Measurements from ENCODE around the gene DNAAF5.

Gene DNAAF5

DNA sequence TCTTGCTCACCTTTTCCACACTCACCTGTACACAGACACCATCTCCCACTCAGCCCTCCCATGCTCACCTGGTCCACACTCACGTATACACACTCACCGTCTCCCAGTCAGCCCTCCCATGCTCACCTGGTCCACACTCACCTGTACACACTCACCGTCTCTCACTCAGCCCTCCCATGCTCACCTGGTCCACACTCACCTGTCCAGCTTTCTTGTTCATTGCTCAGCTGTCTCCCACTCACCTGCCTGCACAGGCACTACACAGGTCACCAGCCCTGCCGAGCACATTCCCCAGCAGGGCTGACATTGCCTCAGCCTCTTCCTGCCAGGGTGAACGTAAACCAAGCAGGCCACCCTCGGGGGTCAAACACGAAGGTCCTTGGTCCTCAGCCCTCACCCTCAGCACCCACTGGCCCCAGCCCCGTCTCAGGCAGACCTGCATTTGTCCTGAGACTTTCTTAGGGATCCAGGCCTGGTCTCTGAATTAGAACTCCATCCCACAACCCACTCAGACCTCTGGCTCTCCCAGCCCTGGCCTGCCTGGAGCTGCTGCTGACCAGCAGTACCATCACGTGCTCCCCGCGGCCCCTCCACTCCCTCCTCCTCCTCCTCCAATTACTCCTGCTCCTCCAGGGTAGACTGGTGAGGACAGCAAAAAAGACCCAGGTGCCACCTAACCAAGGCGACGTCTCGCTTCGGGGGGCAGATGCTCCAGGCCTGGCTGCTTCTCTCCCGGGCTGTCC is 12.8 kb upstream of the DNAAF5 start:
- Histone ChIP-seq H3K36me3 (ENCODE audit: low read depth) (no peaks in the 10 kb centered on the region), H3K27me3 (ENCODE audit: insufficient read depth, poor library complexity, severe bottlenecking) (no peaks in the 10 kb centered on the region), H3K4me3 (ENCODE audit: severe bottlenecking) (no peak overlapping the region), H3K9me3 (ENCODE audit: severe bottlenecking) (no peaks in the 10 kb centered on the region), H3K27ac (ENCODE audit: poor library complexity, severe bottlenecking) (no peak overlapping the region), H3K4me1 (ENCODE audit: insufficient read depth, poor library complexity, severe bottlenecking) (no peaks in the 10 kb centered on the region)
- ATAC-seq (ENCODE audit: low read depth) (peak; percentile 48), DNase-seq (ENCODE audit: low spot score) (no peak)
- TF ChIP-seq, protein P1, sequence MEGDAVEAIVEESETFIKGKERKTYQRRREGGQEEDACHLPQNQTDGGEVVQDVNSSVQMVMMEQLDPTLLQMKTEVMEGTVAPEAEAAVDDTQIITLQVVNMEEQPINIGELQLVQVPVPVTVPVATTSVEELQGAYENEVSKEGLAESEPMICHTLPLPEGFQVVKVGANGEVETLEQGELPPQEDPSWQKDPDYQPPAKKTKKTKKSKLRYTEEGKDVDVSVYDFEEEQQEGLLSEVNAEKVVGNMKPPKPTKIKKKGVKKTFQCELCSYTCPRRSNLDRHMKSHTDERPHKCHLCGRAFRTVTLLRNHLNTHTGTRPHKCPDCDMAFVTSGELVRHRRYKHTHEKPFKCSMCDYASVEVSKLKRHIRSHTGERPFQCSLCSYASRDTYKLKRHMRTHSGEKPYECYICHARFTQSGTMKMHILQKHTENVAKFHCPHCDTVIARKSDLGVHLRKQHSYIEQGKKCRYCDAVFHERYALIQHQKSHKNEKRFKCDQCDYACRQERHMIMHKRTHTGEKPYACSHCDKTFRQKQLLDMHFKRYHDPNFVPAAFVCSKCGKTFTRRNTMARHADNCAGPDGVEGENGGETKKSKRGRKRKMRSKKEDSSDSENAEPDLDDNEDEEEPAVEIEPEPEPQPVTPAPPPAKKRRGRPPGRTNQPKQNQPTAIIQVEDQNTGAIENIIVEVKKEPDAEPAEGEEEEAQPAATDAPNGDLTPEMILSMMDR (IDR thresholded peaks at IDR 0.05; ENCODE audit: poor library complexity, severe bottlenecking), result no peak

DNA sequence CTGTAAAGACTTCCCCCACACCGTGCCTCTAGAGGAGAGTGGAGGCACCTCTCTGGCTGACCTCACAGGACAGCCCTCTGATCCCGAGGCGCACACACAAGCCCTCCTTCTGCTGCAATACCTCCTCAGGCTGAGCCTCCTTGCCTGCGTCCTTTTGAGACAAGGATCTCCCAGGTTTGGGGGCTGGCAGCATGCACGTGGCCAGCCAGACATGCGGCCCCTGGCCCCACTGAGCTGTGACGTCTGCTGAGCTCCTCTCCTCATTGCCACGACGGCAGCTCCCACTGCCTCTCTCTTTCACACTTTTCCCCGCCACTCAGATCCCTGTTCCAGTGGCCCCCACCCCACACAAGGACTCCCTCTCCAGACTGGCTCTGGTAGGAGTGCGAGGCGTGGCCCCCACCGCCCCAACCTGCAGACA is 12.2 kb upstream of the DNAAF5 start:
- Histone ChIP-seq H3K9me3 (ENCODE audit: severe bottlenecking) (no peaks in the 10 kb centered on the region), H3K4me1 (ENCODE audit: insufficient read depth, poor library complexity, severe bottlenecking) (no peaks in the 10 kb centered on the region), H3K36me3 (ENCODE audit: low read depth) (no peaks in the 10 kb centered on the region), H3K4me3 (ENCODE audit: severe bottlenecking) (no peak overlapping the region), H3K27ac (ENCODE audit: poor library complexity, severe bottlenecking) (no peak overlapping the region), H3K27me3 (ENCODE audit: insufficient read depth, poor library complexity, severe bottlenecking) (no peaks in the 10 kb centered on the region)
- DNase-seq (ENCODE audit: low spot score) (no peak), ATAC-seq (ENCODE audit: low read depth) (no peak)
- TF ChIP-seq, protein P1 (IDR thresholded peaks at IDR 0.05; ENCODE audit: poor library complexity, severe bottlenecking), result no peak

DNA sequence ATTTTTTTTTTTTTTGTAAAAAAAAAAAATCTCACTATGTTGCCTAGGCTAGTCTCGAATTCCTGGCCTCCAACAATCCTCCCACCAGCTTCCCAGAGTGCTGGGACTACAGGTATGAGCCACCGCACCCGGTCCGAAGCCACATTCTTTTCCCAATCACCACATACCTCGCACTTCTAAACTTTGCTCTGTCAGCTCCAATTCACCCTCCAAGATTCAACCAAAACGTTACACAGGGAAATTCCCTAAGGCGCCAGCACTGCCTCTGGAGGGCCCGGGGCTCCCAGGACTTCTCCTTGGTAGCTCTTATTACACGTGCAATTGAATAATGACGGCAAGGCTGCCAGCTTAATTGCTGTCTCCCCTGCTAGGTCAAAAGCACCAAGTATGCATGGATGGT is 10.3 kb upstream of the DNAAF5 start:
- no peaks in the 10 kb centered on the region for H3K9me3 ChIP-seq (ENCODE audit: severe bottlenecking)
- TF ChIP-seq, protein P1 (IDR thresholded peaks at IDR 0.05; ENCODE audit: poor library complexity, severe bottlenecking), result no peak
- no peak for DNase-seq (ENCODE audit: low spot score)
- H3K36me3 ChIP-seq (ENCODE audit: low read depth), result no peaks in the 10 kb centered on the region
- no peak overlapping the region for H3K27ac ChIP-seq (ENCODE audit: poor library complexity, severe bottlenecking)
- no peaks in the 10 kb centered on the region for H3K27me3 ChIP-seq (ENCODE audit: insufficient read depth, poor library complexity, severe bottlenecking)
- H3K4me1 ChIP-seq (ENCODE audit: insufficient read depth, poor library complexity, severe bottlenecking), result no peaks in the 10 kb centered on the region
- ATAC-seq (ENCODE audit: low read depth), result no peak
- no peak overlapping the region for H3K4me3 ChIP-seq (ENCODE audit: severe bottlenecking)

DNA sequence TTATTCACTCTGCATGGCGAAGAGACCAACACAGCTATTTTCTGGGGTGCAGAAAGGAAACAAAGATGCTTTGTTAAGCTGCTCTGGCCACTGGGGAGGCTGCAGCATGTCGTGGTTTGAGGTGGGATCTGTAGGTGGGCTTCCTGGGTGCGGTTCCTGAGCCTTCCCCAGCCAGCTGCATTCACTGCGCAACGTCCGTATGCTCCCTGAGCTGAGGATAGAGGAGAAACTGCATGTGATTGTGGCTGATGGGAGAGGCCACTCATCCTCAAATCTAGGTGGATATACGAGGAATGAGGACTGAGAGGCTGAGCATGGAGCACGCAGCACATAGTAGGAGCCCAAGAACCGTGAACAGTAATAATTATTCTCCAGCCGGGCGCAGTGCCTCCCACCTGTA is 9.9 kb upstream of the DNAAF5 start:
- no peak overlapping the region for H3K4me3 ChIP-seq (ENCODE audit: severe bottlenecking)
- H3K4me1 ChIP-seq (ENCODE audit: insufficient read depth, poor library complexity, severe bottlenecking), result no peaks in the 10 kb centered on the region
- no peak overlapping the region for H3K27ac ChIP-seq (ENCODE audit: poor library complexity, severe bottlenecking)
- H3K9me3 ChIP-seq (ENCODE audit: severe bottlenecking), result no peaks in the 10 kb centered on the region
- TF ChIP-seq, protein P1 (IDR thresholded peaks at IDR 0.05; ENCODE audit: poor library complexity, severe bottlenecking), result no peak
- DNase-seq (ENCODE audit: low spot score) (no peak), ATAC-seq (ENCODE audit: low read depth) (no peak)
- no peaks in the 10 kb centered on the region for H3K27me3 ChIP-seq (ENCODE audit: insufficient read depth, poor library complexity, severe bottlenecking)
- H3K36me3 ChIP-seq (ENCODE audit: low read depth), result peaks cover 3% of the 10 kb centered on the region; the same call in 1 of the 2 replicates

DNA sequence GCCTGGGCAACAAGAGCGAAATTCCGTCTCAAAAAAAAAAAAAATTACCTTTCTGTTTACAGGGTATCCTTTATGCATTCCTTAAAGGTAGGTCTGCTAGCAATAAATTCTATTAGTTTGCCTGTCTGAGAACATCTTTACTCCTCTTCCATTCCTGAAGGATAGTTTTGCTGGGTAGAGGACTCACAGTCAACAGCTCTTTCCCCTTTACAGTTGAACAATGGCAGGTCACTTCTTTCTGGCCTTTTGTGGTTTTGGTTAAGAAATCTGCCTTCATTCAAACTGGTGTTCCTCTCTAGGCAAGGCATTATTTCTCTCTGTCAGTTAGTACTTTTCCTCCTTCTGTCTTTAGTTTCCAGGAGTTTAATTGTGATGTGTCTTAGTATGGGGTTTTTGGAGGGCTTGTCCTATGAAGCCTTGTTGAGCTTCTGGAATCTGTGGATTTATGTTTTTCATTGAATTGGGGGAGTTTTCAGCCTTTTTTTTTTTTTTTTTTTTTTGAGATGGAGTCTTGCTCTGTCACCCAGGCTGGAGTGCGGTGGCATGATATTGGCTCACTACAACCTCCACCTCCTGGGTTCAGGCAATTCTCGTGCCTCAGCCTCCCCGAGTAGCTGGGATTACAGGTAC is 4.8 kb upstream of the DNAAF5 start:
- DNase-seq (ENCODE audit: low spot score) (no peak), ATAC-seq (ENCODE audit: low read depth) (no peak)
- Histone ChIP-seq H3K27me3 (ENCODE audit: insufficient read depth, poor library complexity, severe bottlenecking) (no peaks in the 10 kb centered on the region), H3K4me3 (ENCODE audit: severe bottlenecking) (no peak overlapping the region), H3K4me1 (ENCODE audit: insufficient read depth, poor library complexity, severe bottlenecking) (peaks cover 3% of the 10 kb centered on the region), H3K36me3 (ENCODE audit: low read depth) (peaks cover 21% of the 10 kb centered on the region), H3K9me3 (ENCODE audit: severe bottlenecking) (peaks cover 5% of the 10 kb centered on the region), H3K27ac (ENCODE audit: poor library complexity, severe bottlenecking) (no peak overlapping the region)
- TF ChIP-seq, protein P1 (IDR thresholded peaks at IDR 0.05; ENCODE audit: poor library complexity, severe bottlenecking), result no peak

Measured in RWPE2 (cell line).